GM12878 (cell line): ENCODE data around the gene FBXO21. TPM values are rescaled to one million over a fixed set of nuclear protein-coding genes. Genes with fewer than 3 reads are reported as not detected.

Experiments
- ATAC-seq: fragments of 200-7000 bp; cut with Tn5 transposase; 3 replicates; pipeline ENCODE4 v1.9.1; 2020; ENCODE audit warnings: mild to moderate bottlenecking, moderate library complexity
- BruUV-seq: library from RNA; stranded (reverse); fragments of 400-500 nt; replicated peaks from 2 replicates; lab custom pipeline; 2021; lab: Mats Ljungman, UMichigan
- CTCF ChIA-PET: fragments of 300-600 bp; sonication (Branson Sonifier 250); formaldehyde crosslinking; extraction: SDS; loops from one replicate; lab custom pipeline; 2021; ENCODE audit warnings: inconsistent platforms; lab: Yijun Ruan, JAX
- POLR2A ChIA-PET: fragments of 350-600 bp; formaldehyde crosslinking; extraction: SDS; loops from one replicate; lab custom pipeline; 2021; ENCODE audit warnings: inconsistent platforms; lab: Charles Lee
- RAD21 ChIA-PET: fragments of 300-600 bp; sonication (Branson Sonifier 250); formaldehyde crosslinking; loops from one replicate; lab custom pipeline; 2023; ENCODE audit warnings: antibody characterized with exemption; ENCODE audit not compliant: unreplicated experiment; lab: Charles Lee
- SMC1A ChIA-PET: fragments of 300-600 bp; sonication (Branson Sonifier 250); formaldehyde crosslinking; loops from one replicate; lab custom pipeline; 2023; ENCODE audit not compliant: unreplicated experiment, uncharacterized antibody; lab: Charles Lee
- DNase-seq: peaks from one replicate; pipeline ENCODE4 v3.0.0-alpha.2; 2011; ENCODE audit warnings: low read depth, low spot score
- FAIRE-seq: peaks from 3 replicates; lab custom pipeline; 2011; peaks lifted over from hg19 to GRCh38; lab: Jason Lieb, UNC
- H2AFZ ChIP-seq: 2 replicates; pipeline ENCODE4 v1.6.0; 2011; ENCODE audit warnings: low read depth, low read length, control low read depth; ENCODE audit not compliant: control insufficient read depth
- H3K27ac ChIP-seq: 2 replicates; pipeline ENCODE4 v1.5.1; 2011; ENCODE audit warnings: control low read depth; ENCODE audit not compliant: control insufficient read depth, insufficient read depth
- H3K27me3 ChIP-seq, 2 experiments: replicated peaks in 1 of 2; 2 replicates each; pipeline versions ENCODE4 v1.6.0 to v1.6.1; 2011; ENCODE audit warnings: low read length in 1 of 2; ENCODE audit not compliant: control insufficient read depth in 2 of 2, insufficient read depth in 2 of 2
- H3K36me3 ChIP-seq, 2 experiments: 2 replicates each; pipeline ENCODE4 v1.5.1; 2011; ENCODE audit warnings: low read length in 1 of 2; ENCODE audit not compliant: control insufficient read depth in 2 of 2, insufficient read depth in 2 of 2
- H3K4me1 ChIP-seq: 2 replicates; pipeline ENCODE4 v1.6.1; 2011; ENCODE audit warnings: mild to moderate bottlenecking, low read length, moderate library complexity, mixed read lengths; ENCODE audit not compliant: control insufficient read depth, insufficient read depth
- H3K4me2 ChIP-seq: 2 replicates; pipeline ENCODE4 v1.6.0; 2011; ENCODE audit warnings: control low read depth; ENCODE audit not compliant: control insufficient read depth, insufficient read depth
- H3K4me3 ChIP-seq: fragments of 200-600 bp; sonication (generic); 2 replicates; pipeline ENCODE4 v1.5.1; 2016
- H3K79me2 ChIP-seq: 2 replicates; pipeline ENCODE4 v1.6.0; 2011; ENCODE audit warnings: low read length; ENCODE audit not compliant: control insufficient read depth, insufficient read depth
- H3K9ac ChIP-seq: 2 replicates; pipeline ENCODE4 v1.8.0; 2011; ENCODE audit warnings: low read length, control low read depth, mixed read lengths; ENCODE audit not compliant: control insufficient read depth, insufficient read depth
- H3K9me3 ChIP-seq: replicated peaks from 3 replicates; pipeline ENCODE4 v1.5.1; 2011; ENCODE audit warnings: mild to moderate bottlenecking, low read length; ENCODE audit not compliant: control insufficient read depth, insufficient read depth
- H4K20me1 ChIP-seq: 2 replicates; pipeline ENCODE4 v1.6.0; 2011; ENCODE audit not compliant: control insufficient read depth, insufficient read depth
- CEBPZ ChIP-seq: fragments of 150-350 bp; IDR thresholded peaks from 2 replicates; pipeline ENCODE4 v1.6.1; 2016; ENCODE audit warnings: low read depth, low read length
- CTCF ChIP-seq, 3 experiments: IDR thresholded peaks in 2 of 3; conservative IDR thresholded peaks in 1 of 3; 2 replicates each; pipeline ENCODE4 v1.5.1; 2011; ENCODE audit warnings: low read depth in 3 of 3, low read length in 3 of 3, mild to moderate bottlenecking in 3 of 3, control low read depth in 2 of 3, moderate library complexity in 2 of 3, inconsistent platforms in 1 of 3, mixed read lengths in 1 of 3; ENCODE audit not compliant: control insufficient read depth in 2 of 3, insufficient read depth in 1 of 3; ENCODE audit errors: extremely low read depth in 1 of 3
- ELK1 ChIP-seq: IDR thresholded peaks from 2 replicates; pipeline ENCODE4 v1.6.1; 2012; ENCODE audit warnings: low read depth, low read length, improper control_type of control experiment
- HDGF ChIP-seq: fragments of 450-650 bp; IDR thresholded peaks from 2 replicates; pipeline ENCODE4 v1.6.1; 2016; ENCODE audit warnings: antibody characterized with exemption
- MAX ChIP-seq: IDR thresholded peaks from 2 replicates; pipeline ENCODE4 v1.6.1; 2012; ENCODE audit warnings: low read depth, low read length, improper control_type of control experiment
- POLR2AphosphoS2 ChIP-seq: IDR thresholded peaks from 2 replicates; pipeline ENCODE4 v1.6.1; 2011; ENCODE audit warnings: low read depth, mild to moderate bottlenecking, low read length, improper control_type of control experiment, moderate library complexity
- RAD21 ChIP-seq: IDR thresholded peaks from 2 replicates; pipeline ENCODE4 v1.6.1; 2011; ENCODE audit warnings: mild to moderate bottlenecking, low read depth, low read length, moderate library complexity; ENCODE audit not compliant: insufficient read depth
- SMC3 ChIP-seq: IDR thresholded peaks from 2 replicates; pipeline ENCODE4 v1.6.1; 2011; ENCODE audit warnings: low read length, improper control_type of control experiment, borderline replicate concordance
- STAT1 ChIP-seq: fragments of 450-650 bp; conservative IDR thresholded peaks from 2 replicates; pipeline ENCODE4 v1.6.1; 2014; ENCODE audit warnings: antibody characterized with exemption, mild to moderate bottlenecking
- YY1 ChIP-seq: IDR thresholded peaks from 2 replicates; pipeline ENCODE4 v1.6.1; 2011; ENCODE audit warnings: low read depth, mild to moderate bottlenecking, low read length
- WGBS: methylation state at CpG from one replicate; pipeline ENCODE4 v1.1.6; 2016; ENCODE audit warnings: low lambda C conversion rate; ENCODE audit not compliant: insufficient replicate concordance, insufficient coverage; ENCODE audit errors: missing lambda C conversion rate; 5-methylcytosine and 5-hydroxymethylcytosine counted together
- in situ Hi-C: fragments of 300-500 bp; cut with MboI; formaldehyde crosslinking; loops from 9 replicates; pipeline ENCODE4 v1.14.3; 2018; ENCODE audit warnings: mixed read lengths
- intact Hi-C: fragments of 100-400 bp; cut with micrococcal nuclease; formaldehyde crosslinking; loops from one replicate; pipeline ENCODE4 v1.14.2; 2022; ENCODE audit not compliant: unreplicated experiment
- polyA plus RNA-seq, 11 experiments: library from polyadenylated mRNA; depleted of rRNA in 4 of 11; unstranded in 6 of 11; stranded (reverse) in 5 of 11; fragments of >200 nt; fragmentation: Nextera tagmentation in 4 of 11; fragmentation: Illumina TruSeq in 1 of 11; extraction: Ambion mirVana in 4 of 11; extraction: Trizol in 1 of 11; gene quantifications; 1 replicate in 1 of 11; 2 replicates in 10 of 11; pipeline versions ENCODE4 v1.2.1 to v1.2.3, GENCODE V29; 2011 to 2016; ENCODE audit warnings: inconsistent platforms in 2 of 11, missing spikeins in 2 of 11, low read depth in 1 of 11
- total RNA-seq, 4 experiments: library from RNA; depleted of rRNA in 3 of 4; stranded (reverse); fragments of >200 nt in 3 of 4; fragmentation: Illumina TruSeq in 1 of 4; extraction: Trizol in 1 of 4; gene quantifications; 2 replicates each; pipeline versions ENCODE4 v1.2.1 to v1.2.3, GENCODE V29; 2013 to 2021

FBXO21 gene
- total and polyA plus RNA-seq, 10 of the 15 experiments (the other 5 are each of a cell fraction or from before 2014, with no cell fraction given), result 5.5 to 32.6 (median 18.9) TPM

GRCh38 chr12:117231750-117232149 is 41.5 kb upstream of the FBXO21 start:
- no peaks in the 10 kb centered on the region for H3K9me3 ChIP-seq
- intact Hi-C loops, result loop anchor here (10.0 kb wide), 1 partner anchor 103 kb away; no protein-coding TSS in a partner anchor
- H3K79me2 ChIP-seq, result no peaks in the 10 kb centered on the region
- H3K4me1 ChIP-seq, result no peaks in the 10 kb centered on the region
- ChIA-PET CTCF (interaction anchor here (1.1 to 2.1 kb wide), 6 partner anchors 11 to 356 kb away, joined by 3 to 8 read pairs (median 4); no protein-coding TSS in a partner anchor), RAD21 (no interaction called here), SMC1A (interaction anchor here (1.0 kb wide), 1 partner anchor 8 kb away, joined by 3 read pairs; no protein-coding TSS in a partner anchor), POLR2A (no interaction called here)
- H3K27ac ChIP-seq, result no peak overlapping the region
- no peaks in the 10 kb centered on the region for H3K36me3 ChIP-seq
- H3K9ac ChIP-seq, result no peak overlapping the region
- DNase-seq (no peak), ATAC-seq (no peak), FAIRE-seq (no peak)
- BruUV-seq, result no TSS peak
- H3K4me3 ChIP-seq, result no peak overlapping the region
- in situ Hi-C loops, result no loop called here
- no peak overlapping the region for H2AFZ ChIP-seq
- H4K20me1 ChIP-seq, result no peaks in the 10 kb centered on the region
- H3K27me3 ChIP-seq, result peaks cover 0 to 6% of the 10 kb centered on the region in 2 experiments; a peak in 1 of 4 replicates
- 49% methylated on average over 11 of the region's 11 CpGs for WGBS
- no peak overlapping the region for H3K4me2 ChIP-seq
- TF ChIP-seq RAD21 (0 out of 2 replicates have a peak, but pooled peaks have one; percentile 16), MAX (no peak), POLR2AphosphoS2 (no peak), HDGF (no peak), CTCF (IDR thresholded peaks at IDR 0.05 in 2 of 3, conservative IDR thresholded peaks at IDR 0.05 in 1 of 3; ENCODE audit: control insufficient read depth in 2 of 3, extremely low read depth in 1 of 3, insufficient read depth in 1 of 3, low read depth in 3 of 3, low read length in 3 of 3) (peak; percentile 12 to 27 (median 25); a peak in 3 of 6 replicates), ELK1 (no peak), SMC3 (peak; percentile 11; the same call in 1 of the 2 replicates), STAT1 (no peak), CEBPZ (no peak), YY1 (0 out of 2 replicates have a peak, but pooled peaks have one; percentile 29)
- TF ChIP-seq, all 136 proteins: peak for 4
